GM23338 (cell line): ENCODE results near the gene RIPOR3. TPM values are rescaled to one million over a fixed set of nuclear protein-coding genes. Genes with fewer than 3 reads are reported as not detected.

Experiments
- CREB1 ChIP-seq: fragments of 250-450 bp; sonication (Bioruptor Pico); IDR thresholded peaks from 2 replicates; pipeline ENCODE4 v1.5.0; 2020; ENCODE audit warnings: low read depth, mild to moderate bottlenecking, moderate library complexity
- ETS1 ChIP-seq: IDR thresholded peaks from 2 replicates; pipeline ENCODE4 v1.6.1; 2016; ENCODE audit warnings: antibody characterized with exemption
- EZH2 ChIP-seq: fragments of 200-600 bp; sonication (generic); IDR thresholded peaks from one replicate; pipeline ENCODE4 v1.8.0; 2017; ENCODE audit warnings: antibody characterized with exemption, mild to moderate bottlenecking, low read depth; ENCODE audit not compliant: unreplicated experiment
- POLR2AphosphoS5 ChIP-seq: IDR thresholded peaks from 2 replicates; pipeline ENCODE4 v1.6.1; 2016; ENCODE audit warnings: antibody characterized with exemption, low read depth
- STAT1 ChIP-seq: IDR thresholded peaks from one replicate; pipeline ENCODE4 v1.6.1; 2016; ENCODE audit warnings: antibody characterized with exemption; ENCODE audit not compliant: unreplicated experiment
- ZNF114 ChIP-seq: fragments of 250-450 bp; sonication (Bioruptor Pico); IDR thresholded peaks from 2 replicates; pipeline ENCODE4 v1.5.0; 2020; ENCODE audit warnings: mild to moderate bottlenecking, moderate library complexity
- ZNF462 ChIP-seq: fragments of 250-450 bp; sonication (Bioruptor Pico); IDR thresholded peaks from 2 replicates; pipeline ENCODE4 v1.5.0; 2020; ENCODE audit warnings: mild to moderate bottlenecking, moderate library complexity
- polyA plus RNA-seq: library from polyadenylated mRNA; unstranded; fragments of >200 nt; fragmentation: Nextera tagmentation; extraction: Ambion mirVana; gene quantifications from 2 replicates; pipeline ENCODE4 v1.2.1, GENCODE V29; 2016
- total RNA-seq: library from RNA; depleted of rRNA; stranded (reverse); fragments of >200 nt; shearing (Covaris generic); gene quantifications from 2 replicates; pipeline ENCODE4 v1.2.3, GENCODE V29; 2014

Gene RIPOR3
- total and polyA plus RNA-seq, 2 experiments from 2014 or later = 4.9 to 6.3 TPM

- no peak for TF ChIP-seq ZNF462 (CRISPR knock-in tag)
- no peak for TF ChIP-seq EZH2
- TF ChIP-seq ZNF114 (CRISPR knock-in tag) = no peak
- no peak for TF ChIP-seq POLR2AphosphoS5
- no peak for TF ChIP-seq CREB1 (CRISPR knock-in tag)
- TF ChIP-seq ETS1 = no peak
- TF ChIP-seq STAT1 = no peak
Observed at GRCh38 chr20:50689864-50690649, 1.3 kb downstream of the RIPOR3 start (continued).
